HepG2 (cell line): ENCODE results near the gene CYTH2. TPM values are rescaled to one million over a fixed set of nuclear protein-coding genes. Genes with fewer than 3 reads are reported as not detected.

ENCODE experiments used
- GATAD1 ChIP-seq: IDR thresholded peaks from 2 replicates; pipeline ENCODE4 v1.6.1; 2016; ENCODE audit warnings: missing genetic modification reagents, missing compliant biosample characterization
- GMEB1 ChIP-seq: sonication (generic); formaldehyde crosslinking; IDR thresholded peaks from 2 replicates; pipeline ENCODE4 v1.5.1; 2020; ENCODE audit warnings: missing genetic modification reagents, mild to moderate bottlenecking, borderline replicate concordance
- MED13 ChIP-seq: sonication (generic); formaldehyde crosslinking; IDR thresholded peaks from 2 replicates; pipeline ENCODE4 v1.5.0; 2020; ENCODE audit warnings: missing genetic modification reagents
- MTA1 ChIP-seq: sonication (generic); formaldehyde crosslinking; IDR thresholded peaks from 2 replicates; pipeline ENCODE4 v1.4.0; 2020; ENCODE audit warnings: missing genetic modification reagents, mild to moderate bottlenecking, borderline replicate concordance
- PRDM10 ChIP-seq: sonication (generic); formaldehyde crosslinking; IDR thresholded peaks from 2 replicates; pipeline ENCODE4 v1.4.0; 2020; ENCODE audit warnings: low read depth, missing genetic modification reagents
- RERE ChIP-seq: IDR thresholded peaks from 2 replicates; pipeline ENCODE4 v1.6.1; 2016; ENCODE audit warnings: low read depth, missing genetic modification reagents, missing compliant biosample characterization
- SP1 ChIP-seq, 2 experiments: fragments of 450-650 bp in 1 of 2; sonication (generic) in 1 of 2; formaldehyde crosslinking in 1 of 2; IDR thresholded peaks; 2 replicates each; pipeline versions ENCODE4 v1.4.0 to v1.6.1; 2016 to 2020; ENCODE audit warnings: missing genetic modification reagents in 1 of 2
- ZBTB26 ChIP-seq: IDR thresholded peaks from 2 replicates; pipeline ENCODE4 v1.6.1; 2016; ENCODE audit warnings: missing compliant biosample characterization, missing genetic modification reagents, borderline replicate concordance
- ZNF326 ChIP-seq: sonication (generic); formaldehyde crosslinking; IDR thresholded peaks from 2 replicates; pipeline ENCODE4 v1.4.0; 2020; ENCODE audit warnings: missing genetic modification reagents, borderline replicate concordance
- ZNF607 ChIP-seq: sonication (generic); formaldehyde crosslinking; IDR thresholded peaks from 2 replicates; pipeline ENCODE4 v1.5.1; 2020; ENCODE audit warnings: missing genetic modification reagents, mild to moderate bottlenecking, borderline replicate concordance
- ZNF703 ChIP-seq: sonication (generic); formaldehyde crosslinking; IDR thresholded peaks from 2 replicates; pipeline ENCODE4 v1.5.1; 2020; ENCODE audit warnings: missing genetic modification reagents, mild to moderate bottlenecking, moderate library complexity, borderline replicate concordance
- ZNF720 ChIP-seq: sonication (generic); formaldehyde crosslinking; IDR thresholded peaks from 2 replicates; pipeline ENCODE4 v1.4.0; 2020; ENCODE audit warnings: missing genetic modification reagents
- ZSCAN5A ChIP-seq: sonication (generic); formaldehyde crosslinking; IDR thresholded peaks from 2 replicates; pipeline ENCODE4 v1.8.0; 2022; ENCODE audit warnings: mild to moderate bottlenecking, missing genetic modification reagents, borderline replicate concordance
- polyA plus RNA-seq, 8 experiments: library from polyadenylated mRNA; depleted of rRNA in 3 of 8; stranded (reverse) in 7 of 8; unstranded in 1 of 8; fragments of >200 nt; fragmentation: Illumina TruSeq in 4 of 8; extraction: Trizol in 4 of 8; gene quantifications; 2 replicates each; pipeline versions ENCODE4 v1.2.1 to v1.2.3, GENCODE V29; 2011 to 2016; ENCODE audit warnings: low read depth in 4 of 8, missing spikeins in 1 of 8, mixed read lengths in 1 of 8; ENCODE audit not compliant: insufficient read depth in 1 of 8
- total RNA-seq, 5 experiments: library from RNA; depleted of rRNA; stranded (reverse); fragments of >200 nt; fragmentation: Illumina TruSeq; extraction: Trizol; gene quantifications; 2 replicates each; pipeline ENCODE4 v1.2.3, GENCODE V29; 2016; ENCODE audit warnings: low read depth in 1 of 5

The CYTH2 gene
- total and polyA plus RNA-seq, 2 of the 13 experiments (the other 11 are each of a cell fraction or from before 2014, with no cell fraction given) = 16.5 to 39.3 TPM

GRCh38 chr19:48445606-48446481 lies 23.3 kb upstream of the CYTH2 start, which contains the start of gene GRWD1 (continued):
- TF ChIP-seq ZNF326 (CRISPR knock-in tag) (no peak), ZNF720 (no peak), ZSCAN5A (CRISPR knock-in tag) (peak; percentile 46; the same call in 1 of the 2 replicates), ZNF703 (CRISPR knock-in tag) (no peak), RERE (CRISPR knock-in tag) (no peak), PRDM10 (no peak), ZBTB26 (no peak), GATAD1 (CRISPR knock-in tag) (peak; percentile 97), MED13 (CRISPR knock-in tag) (no peak), SP1 (IDR thresholded peaks at IDR 0.05) (no peak), SP1 (CRISPR knock-in tag; IDR thresholded peaks at IDR 0.05) (peak; percentile 54; the same call in 1 of the 2 replicates), ZNF607 (CRISPR knock-in tag) (peak; percentile 77; the same call in 1 of the 2 replicates), GMEB1 (CRISPR knock-in tag) (peak; percentile 77), MTA1 (no peak)
